ENCODE measurements around the gene SPEN.
"Not testable (repeated sequence)": the region's sequence is repeated elsewhere in the genome, so short reads cannot be mapped to it uniquely, and the experiment has no call there.

The SPEN gene

DNA sequence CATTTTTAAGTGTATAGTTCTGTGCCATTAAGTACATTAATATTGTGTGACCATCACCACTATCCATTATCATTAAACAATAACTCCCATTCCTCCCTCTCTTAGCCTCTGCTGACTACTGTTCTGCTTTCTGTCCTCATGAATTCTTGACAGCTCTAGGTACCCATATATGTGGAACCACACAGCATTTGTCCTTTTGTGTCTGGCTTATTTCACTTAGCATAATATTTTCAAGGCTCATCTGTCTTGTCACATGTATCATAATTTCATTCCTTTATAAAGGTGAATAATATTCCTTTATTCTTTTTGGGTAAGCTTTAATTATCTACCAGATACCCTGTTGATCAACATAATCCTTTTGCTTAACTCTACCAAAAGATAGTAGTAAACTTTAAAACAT, 47.7 kb downstream of the SPEN start:
- peaks cover 16% of the 10 kb centered on the region for H4K20me1 ChIP-seq (ENCODE audit: insufficient read depth)
- no peak overlapping the region for H3K27ac ChIP-seq
- TF ChIP-seq, protein P1, sequence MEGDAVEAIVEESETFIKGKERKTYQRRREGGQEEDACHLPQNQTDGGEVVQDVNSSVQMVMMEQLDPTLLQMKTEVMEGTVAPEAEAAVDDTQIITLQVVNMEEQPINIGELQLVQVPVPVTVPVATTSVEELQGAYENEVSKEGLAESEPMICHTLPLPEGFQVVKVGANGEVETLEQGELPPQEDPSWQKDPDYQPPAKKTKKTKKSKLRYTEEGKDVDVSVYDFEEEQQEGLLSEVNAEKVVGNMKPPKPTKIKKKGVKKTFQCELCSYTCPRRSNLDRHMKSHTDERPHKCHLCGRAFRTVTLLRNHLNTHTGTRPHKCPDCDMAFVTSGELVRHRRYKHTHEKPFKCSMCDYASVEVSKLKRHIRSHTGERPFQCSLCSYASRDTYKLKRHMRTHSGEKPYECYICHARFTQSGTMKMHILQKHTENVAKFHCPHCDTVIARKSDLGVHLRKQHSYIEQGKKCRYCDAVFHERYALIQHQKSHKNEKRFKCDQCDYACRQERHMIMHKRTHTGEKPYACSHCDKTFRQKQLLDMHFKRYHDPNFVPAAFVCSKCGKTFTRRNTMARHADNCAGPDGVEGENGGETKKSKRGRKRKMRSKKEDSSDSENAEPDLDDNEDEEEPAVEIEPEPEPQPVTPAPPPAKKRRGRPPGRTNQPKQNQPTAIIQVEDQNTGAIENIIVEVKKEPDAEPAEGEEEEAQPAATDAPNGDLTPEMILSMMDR (conservative IDR thresholded peaks at IDR 0.05; ENCODE audit: low read depth, low read length) = no peak
- H3K4me1 ChIP-seq (ENCODE audit: low read depth, poor library complexity, severe bottlenecking) = peaks cover 26% of the 10 kb centered on the region
- H3K27me3 ChIP-seq (ENCODE audit: insufficient read depth, low read depth) = no peaks in the 10 kb centered on the region
- H3K4me2 ChIP-seq = no peak overlapping the region
- H3K79me2 ChIP-seq (ENCODE audit: insufficient read depth, low read depth) = peaks cover 98% of the 10 kb centered on the region
- H3K9ac ChIP-seq = no peak overlapping the region
- no peak overlapping the region for H3K4me3 ChIP-seq (IDR thresholded peaks at IDR 0.05; ENCODE audit: insufficient read depth, low read depth, low read length)
- H2AFZ ChIP-seq (ENCODE audit: low read depth) = no peak overlapping the region
- no peaks in the 10 kb centered on the region for H3K36me3 ChIP-seq (ENCODE audit: insufficient read depth)

GRCh38 chr1:15896841-15897610, 49.5 kb downstream of the SPEN start:
- H3K4me2 ChIP-seq; H3K27me3 ChIP-seq (ENCODE audit: insufficient read depth, low read depth); H3K27ac ChIP-seq; H2AFZ ChIP-seq (ENCODE audit: low read depth); H3K36me3 ChIP-seq (ENCODE audit: insufficient read depth); H3K9ac ChIP-seq; H3K4me3 ChIP-seq (IDR thresholded peaks at IDR 0.05; ENCODE audit: insufficient read depth, low read depth, low read length): not testable (repeated sequence)
- Histone ChIP-seq H3K79me2 (ENCODE audit: insufficient read depth, low read depth) (peaks cover 99% of the 10 kb centered on the region), H3K4me1 (ENCODE audit: low read depth, poor library complexity, severe bottlenecking) (peaks cover 31% of the 10 kb centered on the region), H4K20me1 (ENCODE audit: insufficient read depth) (peaks cover 18% of the 10 kb centered on the region)

- Histone ChIP-seq H3K36me3 (ENCODE audit: insufficient read depth) (no peaks in the 10 kb centered on the region), H2AFZ (ENCODE audit: low read depth) (no peak overlapping the region), H3K4me3 (IDR thresholded peaks at IDR 0.05; ENCODE audit: insufficient read depth, low read depth, low read length) (no peak overlapping the region), H3K27me3 (ENCODE audit: insufficient read depth, low read depth) (no peaks in the 10 kb centered on the region), H3K79me2 (ENCODE audit: insufficient read depth, low read depth) (peaks cover 97% of the 10 kb centered on the region), H3K4me1 (ENCODE audit: low read depth, poor library complexity, severe bottlenecking) (peaks cover 30% of the 10 kb centered on the region), H4K20me1 (ENCODE audit: insufficient read depth) (peaks cover 33% of the 10 kb centered on the region), H3K9ac (no peak overlapping the region), H3K27ac (no peak overlapping the region), H3K4me2 (no peak overlapping the region)
- TF ChIP-seq, protein P1 (conservative IDR thresholded peaks at IDR 0.05; ENCODE audit: low read depth, low read length) = no peak
Observed at GRCh38 chr1:15899266-15899665, 51.8 kb downstream of the SPEN start.

DNA sequence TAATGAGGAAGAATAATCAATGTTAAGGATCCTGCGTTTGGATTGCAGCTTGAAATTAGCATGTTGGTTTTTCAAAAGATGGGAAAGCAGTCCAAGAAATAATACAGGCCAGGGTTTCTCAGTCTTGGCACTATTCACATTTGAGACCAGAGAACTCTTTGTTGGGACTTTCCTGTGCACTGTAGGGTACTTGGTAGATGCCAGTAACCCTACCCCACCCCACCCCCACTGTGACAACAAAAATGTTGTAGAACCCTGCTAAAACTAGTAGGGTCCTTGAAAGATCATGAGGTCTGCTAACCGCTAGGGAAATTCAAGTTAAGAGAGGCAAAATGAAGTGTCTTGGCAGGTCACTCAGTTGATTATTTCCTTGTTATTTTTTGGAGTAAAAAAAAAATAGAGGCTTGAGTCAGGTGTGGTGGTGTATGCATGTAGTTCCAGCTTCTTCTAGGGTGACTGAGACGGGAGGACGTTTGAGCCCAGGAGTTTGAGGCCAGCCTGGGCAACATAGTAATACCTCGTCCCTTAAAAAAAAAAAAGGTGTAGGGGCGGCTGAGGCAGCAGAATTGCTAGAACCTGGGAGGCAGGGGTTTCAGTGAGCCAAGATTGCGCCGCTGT, 53.3 kb downstream of the SPEN start:
- Histone ChIP-seq H2AFZ (ENCODE audit: low read depth) (no peak overlapping the region), H3K36me3 (ENCODE audit: insufficient read depth) (no peaks in the 10 kb centered on the region), H3K4me2 (no peak overlapping the region), H3K9ac (no peak overlapping the region), H3K27ac (no peak overlapping the region), H3K27me3 (ENCODE audit: insufficient read depth, low read depth) (no peaks in the 10 kb centered on the region), H4K20me1 (ENCODE audit: insufficient read depth) (peaks cover 35% of the 10 kb centered on the region), H3K4me1 (ENCODE audit: low read depth, poor library complexity, severe bottlenecking) (peaks cover 36% of the 10 kb centered on the region), H3K4me3 (IDR thresholded peaks at IDR 0.05; ENCODE audit: insufficient read depth, low read depth, low read length) (no peak overlapping the region), H3K79me2 (ENCODE audit: insufficient read depth, low read depth) (peaks cover 95% of the 10 kb centered on the region)
- TF ChIP-seq, protein P1 (conservative IDR thresholded peaks at IDR 0.05; ENCODE audit: low read depth, low read length) = no peak

DNA sequence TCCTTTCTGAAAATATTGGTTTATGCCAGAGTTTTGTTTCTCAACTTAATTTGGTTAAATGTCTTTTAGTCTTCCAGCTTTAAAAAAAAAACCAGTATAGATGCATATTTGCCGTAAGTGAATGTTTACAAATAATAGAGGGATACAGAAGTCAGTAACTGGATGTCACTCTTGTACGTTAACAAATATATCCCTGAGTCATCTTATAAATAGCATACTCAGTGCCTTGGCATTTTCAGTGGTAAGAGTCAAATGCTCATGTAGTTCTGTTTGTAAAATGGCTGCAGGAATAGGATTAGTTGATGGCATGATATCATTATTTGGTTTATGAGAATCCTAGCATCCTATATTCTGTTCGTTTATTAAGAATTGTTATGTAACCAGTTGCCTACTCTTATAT, 55.4 kb downstream of the SPEN start:
- H2AFZ ChIP-seq (ENCODE audit: low read depth) = no peak overlapping the region
- no peak overlapping the region for H3K27ac ChIP-seq
- no peaks in the 10 kb centered on the region for H3K27me3 ChIP-seq (ENCODE audit: insufficient read depth, low read depth)
- H3K4me2 ChIP-seq = no peak overlapping the region
- TF ChIP-seq, protein P1 (conservative IDR thresholded peaks at IDR 0.05; ENCODE audit: low read depth, low read length) = no peak
- H4K20me1 ChIP-seq (ENCODE audit: insufficient read depth) = peaks cover 35% of the 10 kb centered on the region
- H3K79me2 ChIP-seq (ENCODE audit: insufficient read depth, low read depth) = peaks cover 95% of the 10 kb centered on the region
- H3K4me3 ChIP-seq (IDR thresholded peaks at IDR 0.05; ENCODE audit: insufficient read depth, low read depth, low read length) = no peak overlapping the region
- H3K4me1 ChIP-seq (ENCODE audit: low read depth, poor library complexity, severe bottlenecking) = peaks cover 36% of the 10 kb centered on the region
- H3K9ac ChIP-seq = no peak overlapping the region
- no peaks in the 10 kb centered on the region for H3K36me3 ChIP-seq (ENCODE audit: insufficient read depth)
